ENCODE data around the gene RAD52.

GRCh38 chr12:989051-989450 lies 39.6 kb upstream of the RAD52 start:
- TF ChIP-seq CTCF (conservative IDR thresholded peaks at IDR 0.05; ENCODE audit: low read length), result no peak
- no peak for TF ChIP-seq EZH2phosphoT487 (IDR thresholded peaks at IDR 0.05; ENCODE audit: borderline replicate concordance, low read depth, low read length)

Data from OCI-LY7 (cell line).